Activated B cell treated with CpG ODN at 0.5 μM for 24 hours (primary cell): ENCODE measurements around the gene TEX53. TPM values are rescaled to one million over a fixed set of nuclear protein-coding genes. Genes with fewer than 3 reads are reported as not detected.

Source experiments
- ATAC-seq: fragments of 200-7000 bp; cut with Tn5 transposase; one replicate; pipeline ENCODE4 v1.10.0; 2021; ENCODE audit warnings: low read depth, mild to moderate bottlenecking, moderate library complexity
- CTCF ChIA-PET: fragments of 350-600 bp; sonication (Branson Sonifier 250); formaldehyde crosslinking; loops from one replicate; lab custom pipeline; 2021; ENCODE audit warnings: antibody characterized with exemption; lab: Charles Lee
- POLR2A ChIA-PET: fragments of 350-600 bp; sonication (Branson Sonifier 250); formaldehyde crosslinking; loops from one replicate; lab custom pipeline; 2021; ENCODE audit warnings: antibody characterized with exemption; lab: Charles Lee
- DNase-seq: peaks from one replicate; pipeline ENCODE4 v3.0.0; 2022
- H3K27ac Mint-ChIP-seq: one replicate; pipeline ENCODE4 v1.8.0; 2020; ENCODE audit warnings: mixed read lengths
- H3K27me3 Mint-ChIP-seq: one replicate; pipeline ENCODE4 v1.8.0; 2021; ENCODE audit warnings: mixed read lengths
- H3K36me3 Mint-ChIP-seq: one replicate; pipeline ENCODE4 v1.8.0; 2021; ENCODE audit warnings: low read depth, mixed read lengths
- H3K4me1 Mint-ChIP-seq: one replicate; pipeline ENCODE4 v1.8.0; 2021; ENCODE audit warnings: mixed read lengths
- H3K4me3 Mint-ChIP-seq: one replicate; pipeline ENCODE4 v1.8.0; 2020; ENCODE audit warnings: mild to moderate bottlenecking, mixed read lengths
- H3K9me3 Mint-ChIP-seq: one replicate; pipeline ENCODE4 v1.8.0; 2020; ENCODE audit warnings: mixed read lengths
- CTCF ChIP-seq: fragments of 200-600 bp; IDR thresholded peaks from one replicate; pipeline ENCODE4 v1.8.0; 2022; ENCODE audit warnings: antibody characterized with exemption, mild to moderate bottlenecking
- intact Hi-C: fragments of 100-400 bp; cut with micrococcal nuclease; formaldehyde crosslinking; loops from one replicate; pipeline ENCODE4 v1.15.1; 2024
- total RNA-seq: library from RNA; stranded (reverse); gene quantifications from 2 replicates; pipeline ENCODE4 v1.2.3, GENCODE V29; 2022

The TEX53 gene
- total RNA-seq, 1 donor from 2014 or later = not detected

- Mint-ChIP-seq H3K4me3 (no peak overlapping the region), H3K27me3 (peaks cover 6% of the 10 kb centered on the region), H3K36me3 (no peaks in the 10 kb centered on the region), H3K27ac (no peak overlapping the region), H3K4me1 (peaks cover 9% of the 10 kb centered on the region), H3K9me3 (no peaks in the 10 kb centered on the region)
- ATAC-seq (no peak), DNase-seq (no peak)
- ChIA-PET POLR2A (no interaction called here), CTCF (no interaction called here)
- no peak for TF ChIP-seq CTCF
- intact Hi-C loops = no loop called here
These were observed 29.4 kb upstream of the TEX53 start for GRCh38 chr9:114687034-114687433.

GRCh38 chr9:114685951-114686350 is 28.3 kb upstream of the TEX53 start:
- H3K27me3 Mint-ChIP-seq = peaks cover 7% of the 10 kb centered on the region
- H3K4me3 Mint-ChIP-seq = no peak overlapping the region
- H3K27ac Mint-ChIP-seq = no peak overlapping the region
- CTCF ChIA-PET = no interaction called here
- TF ChIP-seq CTCF = no peak
- no peaks in the 10 kb centered on the region for H3K36me3 Mint-ChIP-seq
- no peak for DNase-seq
- H3K4me1 Mint-ChIP-seq = peaks cover 8% of the 10 kb centered on the region
- POLR2A ChIA-PET = no interaction called here
- intact Hi-C loops = no loop called here
- no peak for ATAC-seq
- H3K9me3 Mint-ChIP-seq = no peaks in the 10 kb centered on the region

- Mint-ChIP-seq H3K9me3 (no peaks in the 10 kb centered on the region), H3K36me3 (no peaks in the 10 kb centered on the region), H3K4me3 (no peak overlapping the region), H3K27ac (no peak overlapping the region), H3K4me1 (peaks cover 5% of the 10 kb centered on the region), H3K27me3 (peaks cover 13% of the 10 kb centered on the region)
- intact Hi-C loops = loop anchor here (5.0 kb wide), 1 partner anchor 908 kb away; no protein-coding TSS in a partner anchor
- no peak for ATAC-seq
- ChIA-PET CTCF (interaction anchor here (3.4 to 4.1 kb wide), 3 partner anchors 223 to 331 kb away, joined by 15 to 50 read pairs (median 22); no protein-coding TSS in a partner anchor), POLR2A (no interaction called here)
- no peak for DNase-seq
- no peak for TF ChIP-seq CTCF
These were observed 26.4 kb upstream of the TEX53 start for GRCh38 chr9:114684036-114684435.

- intact Hi-C loops = loop anchor here (1.0 to 5.0 kb wide), 2 partner anchors 841 to 909 kb away; no protein-coding TSS in a partner anchor
- H3K4me1 Mint-ChIP-seq = peaks cover 5% of the 10 kb centered on the region
- DNase-seq (no peak), ATAC-seq (no peak)
- no peaks in the 10 kb centered on the region for H3K36me3 Mint-ChIP-seq
- TF ChIP-seq CTCF = no peak
- ChIA-PET POLR2A (interaction anchor here (0.7 to 1.0 kb wide), 2 partner anchors 14 to 277 kb away, joined by 3 to 5 read pairs; no protein-coding TSS in a partner anchor), CTCF (interaction anchor here (0.6 to 4.1 kb wide), 8 partner anchors 56 to 338 kb away, joined by 4 to 50 read pairs (median 14); no protein-coding TSS in a partner anchor)
- no peaks in the 10 kb centered on the region for H3K9me3 Mint-ChIP-seq
- H3K27ac Mint-ChIP-seq = no peak overlapping the region
- H3K4me3 Mint-ChIP-seq = no peak overlapping the region
- peaks cover 20% of the 10 kb centered on the region for H3K27me3 Mint-ChIP-seq
These were observed 25.2 kb upstream of the TEX53 start for GRCh38 chr9:114682846-114683245.

- ChIA-PET POLR2A (interaction anchor here (0.7 kb wide), 1 partner anchor 276 kb away, joined by 3 read pairs; no protein-coding TSS in a partner anchor), CTCF (interaction anchor here (0.7 to 4.1 kb wide), 16 partner anchors 17 to 339 kb away, joined by 3 to 50 read pairs (median 6); no protein-coding TSS in a partner anchor)
- peak; percentile 94 for ATAC-seq
- Mint-ChIP-seq H3K27me3 (peaks cover 24% of the 10 kb centered on the region), H3K4me3 (no peak within 1 kb of the TSS), H3K36me3 (no peaks in the 10 kb centered on the region), H3K4me1 (peaks cover 5% of the 10 kb centered on the region), H3K27ac (peak within 1 kb of the TSS; percentile 36), H3K9me3 (no peaks in the 10 kb centered on the region)
- TF ChIP-seq CTCF = no peak
- intact Hi-C loops = loop anchor here (1.0 to 5.0 kb wide), 6 partner anchors 58 to 911 kb away; no protein-coding TSS in a partner anchor
- no peak for DNase-seq
These were observed 24.2 kb upstream of the TEX53 start, which contains the start of gene TEX48 for GRCh38 chr9:114681594-114682332. TEX48 (minus strand) TSS chr9:114682192; CDS start chr9:114671723, 10,469 bp downstream.
